Aorta (tissue), 5 donors: Measurements from ENCODE around the gene ARRB2. TPM values are rescaled to one million over a fixed set of nuclear protein-coding genes. Genes with fewer than 3 reads are reported as not detected.
A peak's percentile ranks its signal among the peaks of the same experiment; 100 is the strongest.
"Not testable (repeated sequence)": the region's sequence is repeated elsewhere in the genome, so short reads cannot be mapped to it uniquely, and the experiment has no call there.

Source experiments
- ATAC-seq: fragments of 200-7000 bp; cut with Tn5 transposase; one replicate; pipeline ENCODE4 v1.9.1; 2022; ENCODE audit warnings: moderate library complexity; ENCODE audit not compliant: low FRiP score
- DNase-seq, 2 donors: peaks; one replicate each; pipeline ENCODE4 v3.0.0-alpha.2; 2020
- H3K27ac ChIP-seq, 2 donors: one replicate each; pipeline ENCODE4 v1.5.1; 2013; ENCODE audit warnings: low read length in 2 of 2, mild to moderate bottlenecking in 2 of 2, moderate library complexity in 2 of 2, control low read depth in 1 of 2, inconsistent platforms in 1 of 2, low read depth in 1 of 2
- H3K27me3 ChIP-seq, 2 donors: one replicate each; pipeline ENCODE4 v1.6.1; 2013; ENCODE audit warnings: control low read depth in 1 of 2, low read length in 1 of 2, mild to moderate bottlenecking in 1 of 2, moderate library complexity in 1 of 2; ENCODE audit not compliant: insufficient read depth in 2 of 2, control insufficient read depth in 1 of 2
- H3K36me3 ChIP-seq, 2 donors: one replicate each; pipeline ENCODE4 v1.6.1; 2013; ENCODE audit warnings: control low read depth in 1 of 2, low read length in 1 of 2, mild to moderate bottlenecking in 1 of 2; ENCODE audit not compliant: insufficient read depth in 2 of 2, control insufficient read depth in 1 of 2
- H3K4me1 ChIP-seq, 2 donors: one replicate each; pipeline ENCODE4 v1.6.1; 2013; ENCODE audit warnings: low read length in 2 of 2, control low read depth in 1 of 2, mild to moderate bottlenecking in 1 of 2, moderate library complexity in 1 of 2; ENCODE audit not compliant: insufficient read depth in 2 of 2, control insufficient read depth in 1 of 2
- H3K4me3 ChIP-seq, 2 donors: one replicate each; pipeline ENCODE4 v1.5.1; 2013; ENCODE audit warnings: low read length in 2 of 2, control low read depth in 1 of 2, mild to moderate bottlenecking in 1 of 2
- H3K9me3 ChIP-seq: one replicate; pipeline ENCODE4 v1.6.1; 2013; ENCODE audit warnings: mild to moderate bottlenecking, low read length; ENCODE audit not compliant: control insufficient read depth
- WGBS, 2 donors: extraction: QIAGEN DNeasy Blood & Tissue Kit; methylation state at CpG; one replicate each; pipeline ENCODE4 v1.1.7; 2013; 5-methylcytosine and 5-hydroxymethylcytosine counted together
- intact Hi-C, 2 donors: fragments of 100-400 bp; cut with DNase I; formaldehyde crosslinking; loops; one replicate each; pipeline versions ENCODE4 v1.14.2 to v1.15.0; 2022
- polyA plus RNA-seq, 2 donors: library from polyadenylated mRNA; stranded (reverse); fragments of 200-250 nt; gene quantifications; one replicate each; pipeline ENCODE4 v1.2.3, GENCODE V29; 2013
- total RNA-seq, 2 donors: library from RNA; stranded (reverse); fragmentation: NEBNext Ultra II Directional; extraction: Animal tissue kit (Norgen Biotek cat#: 25700); gene quantifications; one replicate each; pipeline ENCODE4 v1.2.1, GENCODE V29; 2021
- donor health status: healthy with polysubstance abuse.
- donor health status: Bipolar disorder and iron deficiency.
- donor health status: DM: no; HTN: no; CAD: no.
- donor health status: DM: no; HTN: no; CAD: no.
- donor health status: DM: yes; HTN: yes; CAD: no.

Gene ARRB2
- total and polyA plus RNA-seq, 4 donors, result 23.2 to 119 (median 63.5) TPM

DNA sequence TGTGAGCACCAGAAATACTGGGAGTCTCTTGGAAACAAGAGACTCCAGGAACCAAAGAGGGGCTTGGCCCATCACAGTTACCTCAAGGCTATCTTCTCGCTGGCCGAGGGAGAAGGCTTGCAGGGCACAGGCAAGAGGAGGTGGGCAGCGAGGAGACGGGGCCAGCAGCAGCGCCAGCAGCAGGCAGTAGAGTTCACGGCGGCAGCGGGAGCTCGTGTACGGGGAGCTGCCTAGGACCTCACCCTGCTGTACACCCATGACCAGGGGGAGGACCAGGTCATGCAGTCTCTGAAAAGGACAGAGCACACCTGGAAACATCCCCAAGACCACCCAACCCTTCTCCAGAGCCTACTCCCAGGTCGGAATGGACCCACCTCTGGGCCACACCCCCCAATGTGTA, 37.3 kb upstream of the ARRB2 start:
- Histone ChIP-seq H3K27ac (no peak overlapping the region), H3K9me3 (no peaks in the 10 kb centered on the region), H3K36me3 (peaks cover 4 to 9% of the 10 kb centered on the region in 2 donors), H3K4me3 (no peak overlapping the region), H3K4me1 (no peaks in the 10 kb centered on the region), H3K27me3 (no peaks in the 10 kb centered on the region)
- intact Hi-C loops, result no loop called here
- peak; percentile 17 for ATAC-seq
- WGBS, 2 donors, result 90% methylated on average over 11 of the region's 11 CpGs
- no peak for DNase-seq

- Histone ChIP-seq H3K4me3 (no peak overlapping the region), H3K27ac (no peak overlapping the region), H3K4me1 (no peaks in the 10 kb centered on the region), H3K9me3 (no peaks in the 10 kb centered on the region), H3K27me3 (no peaks in the 10 kb centered on the region), H3K36me3 (peaks cover 4 to 9% of the 10 kb centered on the region in 2 donors)
- DNase-seq (no peak), ATAC-seq (no peak)
- intact Hi-C loops, result no loop called here
- 92 to 93% methylated on average over 26 to 27 of the region's 27 CpGs for WGBS, 2 donors
Measured at GRCh38 chr17:4673986-4674684, 36.3 kb upstream of the ARRB2 start.

GRCh38 chr17:4674685-4674998, 35.8 kb upstream of the ARRB2 start:
- intact Hi-C loops, result no loop called here

GRCh38 chr17:4675791-4676190, 34.6 kb upstream of the ARRB2 start:
- WGBS, 2 donors, result 95 to 96% methylated on average over 10 of the region's 10 CpGs

More at GRCh38 chr17:4674685-4674998, 35.8 kb upstream of the ARRB2 start:
- ATAC-seq (no peak), DNase-seq (no peak)
- H3K4me1 ChIP-seq, result no peaks in the 10 kb centered on the region
- no peak overlapping the region for H3K27ac ChIP-seq
- 92 to 96% methylated on average over 8 of the region's 8 CpGs for WGBS, 2 donors
- H3K4me3 ChIP-seq, result no peak overlapping the region
- no peaks in the 10 kb centered on the region for H3K27me3 ChIP-seq
- no peaks in the 10 kb centered on the region for H3K9me3 ChIP-seq
- peaks cover 4 to 9% of the 10 kb centered on the region in 2 donors for H3K36me3 ChIP-seq

DNA sequence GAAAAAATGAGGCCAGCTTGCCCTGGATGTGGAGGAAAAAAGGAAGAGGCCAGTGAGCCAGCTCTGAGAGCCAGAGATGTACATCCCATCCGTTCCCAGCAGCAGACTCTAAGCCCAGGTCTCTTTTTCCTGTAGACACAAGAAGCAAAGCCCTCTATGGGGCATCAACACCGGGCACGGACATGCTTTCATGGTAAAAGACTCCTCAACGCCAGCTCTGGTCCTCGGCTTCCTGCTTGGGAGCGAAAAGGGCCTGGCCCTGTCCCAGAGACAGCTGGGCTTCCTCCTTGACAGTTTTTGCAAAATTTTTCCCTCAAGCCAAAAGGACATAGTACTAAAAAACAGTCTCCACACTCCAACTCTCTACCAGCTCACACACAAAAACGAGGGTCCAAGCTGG, 33.6 kb upstream of the ARRB2 start:
- DNase-seq (no peak), ATAC-seq (no peak)
- intact Hi-C loops, result no loop called here
- Histone ChIP-seq H3K4me1 (no peaks in the 10 kb centered on the region), H3K27ac (no peak overlapping the region), H3K36me3 (peaks cover 4% of the 10 kb centered on the region in 2 donors), H3K4me3 (no peak overlapping the region), H3K27me3 (no peaks in the 10 kb centered on the region), H3K9me3 (no peaks in the 10 kb centered on the region)
- WGBS, 2 donors, result 84 to 94% methylated on average over 7 of the region's 7 CpGs

More at GRCh38 chr17:4675791-4676190, 34.6 kb upstream of the ARRB2 start:
- H3K27ac ChIP-seq, result no peak overlapping the region
- ATAC-seq (no peak), DNase-seq (no peak)
- H3K4me1 ChIP-seq, result no peaks in the 10 kb centered on the region
- intact Hi-C loops, result no loop called here
- H3K27me3 ChIP-seq, result no peaks in the 10 kb centered on the region
- H3K9me3 ChIP-seq, result no peaks in the 10 kb centered on the region
- H3K36me3 ChIP-seq, result peaks cover 4 to 9% of the 10 kb centered on the region in 2 donors
- H3K4me3 ChIP-seq, result no peak overlapping the region

- ATAC-seq, result no peak
- intact Hi-C loops, result no loop called here
- Histone ChIP-seq H3K4me3 (no peak overlapping the region), H3K27me3 (no peaks in the 10 kb centered on the region), H3K4me1 (no peaks in the 10 kb centered on the region), H3K9me3 (no peaks in the 10 kb centered on the region), H3K27ac (no peak overlapping the region), H3K36me3 (peaks cover 2 to 6% of the 10 kb centered on the region in 2 donors)
- 52 to 57% methylated on average over 14 of the region's 14 CpGs for WGBS, 2 donors
- no peak for DNase-seq
Measured at GRCh38 chr17:4678448-4679026, 31.9 kb upstream of the ARRB2 start.

- intact Hi-C loops, result no loop called here
- Histone ChIP-seq H3K36me3 (peaks cover 0 to 6% of the 10 kb centered on the region in 2 donors), H3K4me3 (no peak overlapping the region), H3K27ac (no peak overlapping the region), H3K27me3 (no peaks in the 10 kb centered on the region), H3K9me3 (no peaks in the 10 kb centered on the region), H3K4me1 (no peaks in the 10 kb centered on the region)
- DNase-seq (no peak), ATAC-seq (no peak)
- 89 to 92% methylated on average over 7 of the region's 7 CpGs for WGBS, 2 donors
Measured at GRCh38 chr17:4679658-4680057, 30.8 kb upstream of the ARRB2 start.

DNA sequence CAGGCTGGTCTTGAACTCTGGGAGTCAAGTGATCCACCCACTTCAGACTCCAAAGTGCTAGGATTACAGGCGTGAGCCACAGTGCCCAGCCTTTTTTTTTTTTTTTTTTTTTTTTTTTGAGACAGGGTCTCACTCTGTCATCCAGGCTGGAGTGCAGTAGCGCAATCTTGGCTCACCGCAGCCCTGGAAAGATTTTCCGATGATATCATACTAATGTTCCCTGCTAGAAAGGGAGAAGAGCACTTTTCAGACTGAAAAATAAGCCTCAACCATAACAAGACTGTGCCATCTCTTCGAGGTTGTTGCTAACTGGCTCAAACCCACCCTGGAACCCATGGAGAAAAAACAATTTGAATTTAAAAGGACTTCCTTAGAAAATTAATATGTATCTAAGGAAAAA, 26.7 kb upstream of the ARRB2 start:
- intact Hi-C loops, H3K4me1 ChIP-seq, H3K4me3 ChIP-seq, H3K27ac ChIP-seq, H3K27me3 ChIP-seq, H3K9me3 ChIP-seq, H3K36me3 ChIP-seq, DNase-seq: not testable (repeated sequence)
- 19 to 24% methylated on average over 5 of the region's 5 CpGs for WGBS, 2 donors
- peak; percentile 90 for ATAC-seq

DNA sequence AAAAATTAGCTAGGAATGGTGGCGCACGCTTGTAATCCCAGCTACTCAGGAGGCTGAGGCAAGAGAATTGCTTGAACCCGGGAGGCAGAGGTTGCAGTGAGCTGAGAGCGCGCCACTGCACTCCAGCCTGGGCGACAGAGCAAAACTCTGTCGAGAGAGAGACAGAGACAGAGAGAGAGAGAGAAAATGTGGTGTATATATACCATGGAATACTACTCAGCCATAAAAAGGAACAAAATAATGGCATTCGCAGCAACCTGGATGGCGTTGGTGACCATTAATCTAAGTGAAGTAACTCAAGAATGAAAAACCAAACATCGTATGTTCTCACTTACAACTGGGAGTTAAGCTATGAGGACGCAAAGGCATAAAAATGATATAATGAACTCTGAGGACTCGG, 20.6 kb upstream of the ARRB2 start:
- H3K4me1 ChIP-seq, H3K27me3 ChIP-seq, H3K36me3 ChIP-seq, intact Hi-C loops, H3K9me3 ChIP-seq, H3K27ac ChIP-seq, DNase-seq, H3K4me3 ChIP-seq, ATAC-seq: not testable (repeated sequence)
- 88 to 89% methylated on average over 12 of the region's 12 CpGs for WGBS, 2 donors
